Natural killer cell (primary cell): Measurements from ENCODE around the gene WFDC8. TPM values are rescaled to one million over a fixed set of nuclear protein-coding genes. Genes with fewer than 3 reads are reported as not detected.

Source experiments
- ATAC-seq, 3 donors: fragments of 150-1000 bp in 2 of 3; fragments of 200-7000 bp in 1 of 3; cut with Tn5 transposase; 1 replicate in 1 of 3; 2 replicates in 2 of 3; pipeline ENCODE4 v1.10.0; 2021; ENCODE audit warnings: mild to moderate bottlenecking in 2 of 3, moderate library complexity in 2 of 3
- DNase-seq, 2 donors: peaks; one replicate each; pipeline versions ENCODE4 v3.0.0 to v3.0.0-alpha.2; 2013 to 2021; ENCODE audit warnings: mixed read lengths in 1 of 2
- H3K27ac ChIP-seq: one replicate; pipeline ENCODE4 v1.5.1; 2013; ENCODE audit warnings: mild to moderate bottlenecking, low read length
- H3K27me3 ChIP-seq: one replicate; pipeline ENCODE4 v1.6.1; 2013; ENCODE audit warnings: low read length; ENCODE audit not compliant: control insufficient read depth, insufficient read depth
- H3K36me3 ChIP-seq: one replicate; pipeline ENCODE4 v1.6.1; 2013; ENCODE audit warnings: low read length; ENCODE audit not compliant: control insufficient read depth, insufficient read depth
- H3K4me1 ChIP-seq: one replicate; pipeline ENCODE4 v1.6.1; 2013; ENCODE audit warnings: low read length; ENCODE audit not compliant: control insufficient read depth, insufficient read depth
- H3K4me3 ChIP-seq: one replicate; pipeline ENCODE4 v1.5.1; 2013; ENCODE audit warnings: low read length
- H3K9me3 ChIP-seq: one replicate; pipeline ENCODE4 v1.6.1; 2013; ENCODE audit warnings: low read length; ENCODE audit not compliant: control insufficient read depth, insufficient read depth
- H3K27ac Mint-ChIP-seq, 2 donors: one replicate each; pipeline ENCODE4 v1.8.0; 2022; ENCODE audit warnings: mild to moderate bottlenecking in 2 of 2, mixed read lengths in 2 of 2, moderate library complexity in 1 of 2
- H3K27me3 Mint-ChIP-seq, 2 donors: one replicate each; pipeline ENCODE4 v1.8.0; 2022; ENCODE audit warnings: low read depth in 2 of 2, mixed read lengths in 2 of 2
- H3K36me3 Mint-ChIP-seq: one replicate; pipeline ENCODE4 v1.8.0; 2022; ENCODE audit warnings: mixed read lengths
- H3K4me1 Mint-ChIP-seq, 2 donors: one replicate each; pipeline ENCODE4 v1.8.0; 2022; ENCODE audit warnings: mixed read lengths in 2 of 2
- H3K4me3 Mint-ChIP-seq: one replicate; pipeline ENCODE4 v1.8.0; 2022; ENCODE audit warnings: mild to moderate bottlenecking, moderate library complexity, mixed read lengths
- H3K9me3 Mint-ChIP-seq, 2 donors: one replicate each; pipeline ENCODE4 v1.8.0; 2022; ENCODE audit warnings: mixed read lengths in 2 of 2
- CTCF ChIP-seq: fragments of 200-600 bp; IDR thresholded peaks from one replicate; pipeline ENCODE4 v1.8.0; 2022; ENCODE audit warnings: antibody characterized with exemption
- WGBS: methylation state at CpG from one replicate; pipeline ENCODE4 v1.1.7; 2013; ENCODE audit warnings: missing lambda C conversion rate; ENCODE audit not compliant: insufficient coverage; 5-methylcytosine and 5-hydroxymethylcytosine counted together
- intact Hi-C: fragments of 100-400 bp; cut with micrococcal nuclease; formaldehyde crosslinking; loops from one replicate; pipeline ENCODE4 v1.14.2; 2022
- total RNA-seq, 4 donors: library from RNA; stranded (reverse); fragments of 120-200 nt in 1 of 4; gene quantifications; one replicate each; pipeline versions ENCODE4 v1.2.3 to v1.2.4, GENCODE V29; 2013 to 2022

The WFDC8 gene
- total RNA-seq = not detected
- total RNA-seq (2013) = not detected

GRCh38 chr20:45579184-45579583 is at the start of gene WFDC8:
Gene WFDC8, minus strand, starts transcription at chr20:45579284. Its CDS starts 37 bp downstream, at chr20:45579247.
- Mint-ChIP-seq H3K36me3 (no peaks in the 10 kb centered on the region), H3K4me1 (no peaks in the 10 kb centered on the region), H3K4me3 (no peak within 1 kb of the TSS), H3K27ac (no peak within 1 kb of the TSS), H3K9me3 (no peaks in the 10 kb centered on the region), H3K27me3 (peaks cover 19 to 39% of the 10 kb centered on the region in 2 donors)
- H3K9me3 ChIP-seq = no peaks in the 10 kb centered on the region
- 78% methylated on average over 4 of the region's 4 CpGs for WGBS
- no peaks in the 10 kb centered on the region for H3K27me3 ChIP-seq
- no peak for DNase-seq
- no peaks in the 10 kb centered on the region for H3K4me1 ChIP-seq
- intact Hi-C loops = no loop called here
- H3K27ac ChIP-seq = no peak within 1 kb of the TSS
- ATAC-seq = no peak
- TF ChIP-seq CTCF = no peak
- H3K36me3 ChIP-seq = no peaks in the 10 kb centered on the region
- no peak within 1 kb of the TSS for H3K4me3 ChIP-seq

- Histone ChIP-seq H3K27ac (no peak overlapping the region), H3K9me3 (no peaks in the 10 kb centered on the region), H3K27me3 (peaks cover 2% of the 10 kb centered on the region), H3K36me3 (no peaks in the 10 kb centered on the region), H3K4me3 (no peak overlapping the region), H3K4me1 (no peaks in the 10 kb centered on the region)
- peaks cover 30 to 64% of the 10 kb centered on the region in 2 donors for H3K27me3 Mint-ChIP-seq
- H3K4me1 Mint-ChIP-seq = no peaks in the 10 kb centered on the region
- H3K4me3 Mint-ChIP-seq = no peak overlapping the region
- ATAC-seq = no peak
- H3K9me3 Mint-ChIP-seq = no peaks in the 10 kb centered on the region
- intact Hi-C loops = no loop called here
- H3K27ac Mint-ChIP-seq = no peak overlapping the region
- TF ChIP-seq CTCF = no peak
- WGBS = 38% methylated on average over 1 of the region's 2 CpGs
- no peaks in the 10 kb centered on the region for H3K36me3 Mint-ChIP-seq
- no peak for DNase-seq
Observed at GRCh38 chr20:45626540-45626939, 47.5 kb upstream of the WFDC8 start.

DNA sequence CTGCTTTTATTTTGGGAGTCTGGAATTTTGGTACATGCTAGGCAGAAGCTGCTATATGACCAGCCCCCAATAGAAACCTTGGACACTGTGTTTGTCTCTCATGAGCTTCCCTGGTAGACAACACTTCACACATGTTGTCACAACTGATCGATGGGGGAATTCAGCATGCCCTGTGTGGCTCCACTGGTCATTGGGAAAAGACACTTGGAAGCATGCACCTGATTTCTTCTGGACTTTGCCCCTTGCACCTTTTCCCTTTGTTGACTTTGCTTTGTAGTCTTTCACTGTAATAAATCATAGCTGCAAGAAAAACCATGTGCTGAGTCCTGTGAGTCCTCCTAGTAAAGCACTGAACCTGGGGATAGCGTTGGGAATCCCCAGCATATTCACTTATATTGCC is 42.5 kb upstream of the WFDC8 start:
- H3K27ac Mint-ChIP-seq = no peak overlapping the region
- H3K4me1 Mint-ChIP-seq = no peaks in the 10 kb centered on the region
- Histone ChIP-seq H3K27ac (no peak overlapping the region), H3K27me3 (no peaks in the 10 kb centered on the region), H3K9me3 (no peaks in the 10 kb centered on the region), H3K36me3 (no peaks in the 10 kb centered on the region), H3K4me3 (no peak overlapping the region), H3K4me1 (no peaks in the 10 kb centered on the region)
- H3K9me3 Mint-ChIP-seq = no peaks in the 10 kb centered on the region
- TF ChIP-seq CTCF = no peak
- H3K36me3 Mint-ChIP-seq = no peaks in the 10 kb centered on the region
- WGBS = 94% methylated on average over 1 of the region's 2 CpGs
- DNase-seq (no peak), ATAC-seq (no peak)
- H3K27me3 Mint-ChIP-seq = peaks cover 20 to 42% of the 10 kb centered on the region in 2 donors
- intact Hi-C loops = no loop called here
- H3K4me3 Mint-ChIP-seq = no peak overlapping the region

- H3K4me3 Mint-ChIP-seq = no peak overlapping the region
Observed at GRCh38 chr20:45617591-45617990, 38.5 kb upstream of the WFDC8 start.

More at GRCh38 chr20:45617591-45617990, 38.5 kb upstream of the WFDC8 start:
- H3K36me3 ChIP-seq = no peaks in the 10 kb centered on the region
- Mint-ChIP-seq H3K4me1 (no peaks in the 10 kb centered on the region), H3K27me3 (peaks cover 24 to 44% of the 10 kb centered on the region in 2 donors), H3K9me3 (no peaks in the 10 kb centered on the region), H3K27ac (no peak overlapping the region), H3K36me3 (no peaks in the 10 kb centered on the region)
- DNase-seq (no peak), ATAC-seq (no peak)
- H3K4me3 ChIP-seq = no peak overlapping the region
- H3K27ac ChIP-seq = no peak overlapping the region
- no peaks in the 10 kb centered on the region for H3K4me1 ChIP-seq
- H3K27me3 ChIP-seq = no peaks in the 10 kb centered on the region
- TF ChIP-seq CTCF = no peak
- no peaks in the 10 kb centered on the region for H3K9me3 ChIP-seq
- intact Hi-C loops = no loop called here
- WGBS = 92% methylated on average over 2 of the region's 2 CpGs
